ENCODE data around the gene SESN1.

Gene SESN1

GRCh38 chr6:109103942-109104341, 9.3 kb upstream of the SESN1 start:
- no peak for DNase-seq (ENCODE audit: low read depth in 1 of 2, low spot score in 1 of 2)
- no peak overlapping the region for H3K27ac ChIP-seq (replicated peaks)
- no peak for TF ChIP-seq REST (IDR thresholded peaks at IDR 0.05; ENCODE audit: insufficient replicate concordance, low read depth)
- no peak for TF ChIP-seq SPI1 (IDR thresholded peaks at IDR 0.05; ENCODE audit: borderline replicate concordance, low read depth)
- TF ChIP-seq GABPA (IDR thresholded peaks at IDR 0.05; ENCODE audit: low read depth): no peak
- no peak for TF ChIP-seq CTCF (IDR thresholded peaks at IDR 0.05; ENCODE audit: insufficient read depth, low read length)
- no peak for TF ChIP-seq POLR2AphosphoS5 (IDR thresholded peaks at IDR 0.05; ENCODE audit: low read depth)
- H3K4me3 ChIP-seq (replicated peaks; ENCODE audit: insufficient read depth, low read length): no peak overlapping the region
- no peaks in the 10 kb centered on the region for H3K27me3 ChIP-seq (ENCODE audit: insufficient read depth, poor library complexity, severe bottlenecking)

- H3K27me3 ChIP-seq (ENCODE audit: insufficient read depth, poor library complexity, severe bottlenecking): no peaks in the 10 kb centered on the region
- H3K4me3 ChIP-seq (replicated peaks; ENCODE audit: insufficient read depth, low read length): no peak overlapping the region
- H3K27ac ChIP-seq (replicated peaks): no peak overlapping the region
- TF ChIP-seq GABPA (IDR thresholded peaks at IDR 0.05; ENCODE audit: low read depth) (no peak), POLR2AphosphoS5 (IDR thresholded peaks at IDR 0.05; ENCODE audit: low read depth) (no peak), REST (IDR thresholded peaks at IDR 0.05; ENCODE audit: insufficient replicate concordance, low read depth) (no peak), CTCF (IDR thresholded peaks at IDR 0.05; ENCODE audit: insufficient read depth, low read length) (no peak), SPI1 (IDR thresholded peaks at IDR 0.05; ENCODE audit: borderline replicate concordance, low read depth) (no peak)
- no peak for DNase-seq (ENCODE audit: low read depth in 1 of 2, low spot score in 1 of 2)
Measured at GRCh38 chr6:109102762-109103161, 8.1 kb upstream of the SESN1 start.

- no peak overlapping the region for H3K27ac ChIP-seq (replicated peaks)
- no peak overlapping the region for H3K4me3 ChIP-seq (replicated peaks; ENCODE audit: insufficient read depth, low read length)
- DNase-seq (ENCODE audit: low read depth in 1 of 2, low spot score in 1 of 2): no peak
- H3K27me3 ChIP-seq (ENCODE audit: insufficient read depth, poor library complexity, severe bottlenecking): no peaks in the 10 kb centered on the region
- TF ChIP-seq CTCF (IDR thresholded peaks at IDR 0.05; ENCODE audit: insufficient read depth, low read length): no peak
- TF ChIP-seq SPI1 (IDR thresholded peaks at IDR 0.05; ENCODE audit: borderline replicate concordance, low read depth): no peak
- no peak for TF ChIP-seq REST (IDR thresholded peaks at IDR 0.05; ENCODE audit: insufficient replicate concordance, low read depth)
- no peak for TF ChIP-seq GABPA (IDR thresholded peaks at IDR 0.05; ENCODE audit: low read depth)
- no peak for TF ChIP-seq POLR2AphosphoS5 (IDR thresholded peaks at IDR 0.05; ENCODE audit: low read depth)
Measured at GRCh38 chr6:109097661-109098060, 3.0 kb upstream of the SESN1 start.

Measured in HL-60 (cell line).